Measurements from ENCODE around the gene ZNF488.

- TF ChIP-seq CTCF (IDR thresholded peaks at IDR 0.05) (no peak), POLR2A (IDR thresholded peaks at IDR 0.05) (no peak), EP300 (IDR thresholded peaks at IDR 0.05) (no peak)
Measured at GRCh38 chr10:47334466-47335295, 49.4 kb downstream of the ZNF488 start.

Data from tibial nerve (tissue), 4 donors.